HG02981 (cell line): ENCODE measurements around the gene BRAF.
"Not testable (repeated sequence)": the region's sequence is repeated elsewhere in the genome, so short reads cannot be mapped to it uniquely, and the experiment has no call there.

Experiments used
- ATAC-seq: cut with Tn5 transposase; IDR thresholded peaks from one replicate; pipeline ENCODE4 v1.9.1; 2021; ENCODE audit warnings: mild to moderate bottlenecking, moderate library complexity; ENCODE audit not compliant: unreplicated experiment

BRAF gene

GRCh38 chr7:140920745-140921144, 4.0 kb downstream of the BRAF start:
- ATAC-seq = no peak

- ATAC-seq = no peak
These were observed 6.5 kb downstream of the BRAF start for GRCh38 chr7:140918236-140918635.

DNA sequence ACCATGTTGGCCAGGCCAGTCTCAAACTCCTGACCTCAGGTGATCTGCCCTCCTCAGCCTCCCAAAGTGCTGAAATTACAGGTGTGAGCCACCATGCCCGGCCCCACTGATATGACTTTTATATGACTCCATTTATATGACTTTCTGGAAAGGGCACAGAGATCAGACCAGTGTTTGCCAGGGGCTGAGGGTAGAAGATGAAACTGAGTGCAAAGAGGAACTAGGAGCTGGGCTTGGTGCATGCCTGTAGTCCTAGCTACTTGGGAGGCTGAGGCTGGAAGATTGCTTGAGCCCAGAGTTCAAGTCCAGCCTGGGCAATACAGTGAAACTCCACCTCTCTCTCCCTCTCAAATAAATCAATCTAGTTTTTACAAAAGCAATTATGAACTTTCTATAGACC, 7.5 kb downstream of the BRAF start:
- ATAC-seq = no peak

DNA sequence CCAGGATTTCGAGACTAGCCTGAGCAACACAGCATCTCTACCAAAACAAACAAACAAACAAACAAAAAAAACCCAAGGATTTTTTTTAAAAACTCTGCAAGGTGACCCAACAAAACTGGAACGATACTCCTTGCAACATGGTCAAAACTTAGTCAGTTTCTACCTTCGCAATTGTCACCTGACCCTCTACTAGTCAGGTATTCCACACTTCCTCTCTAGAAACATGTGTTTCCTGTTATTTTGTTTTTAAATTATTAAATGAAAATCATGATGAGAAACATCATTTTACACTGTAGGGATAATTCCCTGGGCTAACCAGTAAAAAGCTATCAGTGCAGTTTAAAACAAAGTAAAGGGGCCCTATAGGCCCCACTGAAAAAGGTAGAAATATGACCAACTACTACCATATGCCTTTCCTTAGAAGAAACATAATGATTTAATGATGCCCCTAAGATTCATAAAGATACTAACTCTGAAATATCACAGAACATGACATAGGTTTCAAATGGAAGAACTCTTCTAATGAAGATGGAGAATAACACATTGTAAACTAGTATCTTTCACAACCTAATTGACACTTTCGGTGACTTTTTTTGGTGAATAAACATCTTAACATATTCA, 8.7 kb downstream of the BRAF start:
- ATAC-seq = no peak

GRCh38 chr7:140914083-140914482, 10.6 kb downstream of the BRAF start:
- ATAC-seq = no peak

DNA sequence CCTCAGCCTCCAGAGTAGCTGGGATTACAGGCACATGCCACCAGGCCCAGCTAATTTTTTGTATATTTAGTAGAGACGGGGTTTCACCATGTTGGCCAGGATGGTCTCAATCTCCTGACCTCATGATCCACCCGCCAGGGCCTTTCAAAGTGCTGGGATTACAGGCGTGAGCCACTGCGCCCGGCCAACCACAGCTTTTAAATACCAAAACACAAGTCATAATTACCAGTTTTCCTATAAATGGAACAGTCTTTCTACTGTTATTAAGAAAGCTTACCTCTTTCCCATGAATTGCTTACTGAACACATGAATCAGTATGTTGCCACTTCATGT, 11.2 kb downstream of the BRAF start:
- ATAC-seq = not testable (repeated sequence)

DNA sequence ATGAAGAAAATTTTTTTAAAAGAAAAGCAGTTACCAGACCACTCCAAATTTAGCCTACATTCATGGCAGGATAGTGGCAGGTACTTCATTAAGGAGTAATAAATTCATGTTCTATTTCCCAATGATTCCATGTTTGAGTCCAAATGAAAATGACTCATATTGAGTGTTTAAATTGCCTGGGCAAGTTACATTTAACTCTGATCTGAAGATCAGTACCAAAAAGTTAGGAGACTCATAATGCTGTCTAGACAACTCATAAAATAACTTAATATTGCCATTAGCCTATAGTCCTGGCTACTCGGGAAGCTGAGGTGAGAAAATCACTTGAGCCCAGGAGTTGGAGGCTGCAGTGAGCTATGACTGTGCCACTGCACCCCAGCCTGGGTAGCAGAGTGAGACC, 13.0 kb downstream of the BRAF start:
- no peak for ATAC-seq

GRCh38 chr7:140909476-140910161, 15.1 kb downstream of the BRAF start:
- ATAC-seq = no peak

DNA sequence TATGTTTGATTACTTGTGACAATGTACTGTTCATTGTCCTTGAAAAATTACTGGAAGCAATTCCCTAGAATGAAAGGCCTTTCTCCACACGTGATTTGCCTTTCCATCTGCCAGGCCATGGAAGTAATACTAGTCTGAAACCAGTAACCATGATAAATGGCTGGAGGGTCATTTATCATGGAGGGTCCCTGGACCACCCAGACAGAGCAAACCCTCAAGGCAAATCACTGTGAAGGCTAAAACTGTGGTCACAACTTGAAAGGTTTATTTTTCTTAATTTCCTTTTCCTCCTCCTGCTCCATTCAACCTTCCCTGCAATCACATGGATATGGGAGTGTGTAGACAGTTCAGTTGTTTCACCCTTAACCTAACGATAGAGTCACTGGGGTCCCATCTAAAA, 16.4 kb downstream of the BRAF start:
- ATAC-seq = no peak

- no peak for ATAC-seq
These were observed 20.8 kb downstream of the BRAF start for GRCh38 chr7:140903741-140904480.

GRCh38 chr7:140902303-140902953, 22.3 kb downstream of the BRAF start:
- peak; percentile 74 for ATAC-seq

GRCh38 chr7:140901941-140902302, 22.8 kb downstream of the BRAF start:
- no peak for ATAC-seq

GRCh38 chr7:140899883-140900282, 24.8 kb downstream of the BRAF start:
- ATAC-seq = no peak

DNA sequence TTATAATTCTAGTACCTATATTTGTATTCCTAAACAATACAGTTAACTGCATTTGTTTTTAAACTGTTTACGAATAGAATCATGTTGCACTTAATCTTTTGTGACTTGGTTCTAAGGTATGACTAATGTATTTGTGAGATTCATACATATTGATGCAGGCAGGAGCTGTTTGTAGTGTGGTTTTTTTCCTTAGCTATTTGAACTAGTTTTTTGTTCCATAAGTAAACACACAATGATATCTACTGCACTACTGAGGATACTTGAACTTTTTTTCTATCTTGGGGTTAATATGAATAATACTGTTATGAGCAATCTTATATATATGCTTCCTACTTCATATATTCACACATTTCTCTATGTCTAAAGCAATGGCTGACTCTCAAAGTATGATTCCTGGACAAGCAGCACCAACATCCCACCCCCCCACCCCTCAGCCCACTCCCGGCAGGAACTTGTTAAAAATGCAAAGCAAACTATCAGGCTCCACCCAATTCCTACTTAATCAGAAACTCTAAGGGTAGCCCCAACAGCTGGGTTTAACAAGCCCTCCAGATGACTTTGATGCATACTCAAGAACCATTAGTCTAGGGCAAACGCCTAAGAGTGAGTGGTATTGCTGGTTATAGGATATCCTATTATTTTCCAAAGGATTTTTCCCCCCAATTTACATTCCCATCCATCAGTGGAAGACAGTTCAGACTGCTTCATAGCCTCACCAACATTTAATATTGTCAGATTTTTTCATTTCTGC, 25.8 kb downstream of the BRAF start:
- ATAC-seq = no peak

- ATAC-seq = no peak
These were observed 27.7 kb downstream of the BRAF start for GRCh38 chr7:140896996-140897395.

DNA sequence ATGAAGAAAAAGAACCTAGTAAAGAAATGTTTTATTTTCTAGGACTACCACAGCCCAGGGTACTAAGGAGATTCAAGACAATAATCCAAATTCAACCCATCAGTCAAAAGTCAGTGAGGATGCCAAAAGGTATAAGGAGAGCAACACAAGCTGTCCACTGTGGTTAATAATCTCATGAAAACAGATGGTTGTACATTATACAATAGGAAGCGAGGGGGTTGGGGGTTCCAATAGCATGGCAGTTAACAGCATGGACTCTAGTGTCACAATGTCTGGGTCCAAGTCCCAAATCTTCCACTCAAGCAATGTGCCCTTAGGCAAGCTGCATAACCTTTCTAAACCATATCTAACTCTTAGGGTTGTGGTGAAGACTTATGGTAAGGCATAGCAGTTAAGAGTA, 35.1 kb downstream of the BRAF start:
- peak; percentile 64 for ATAC-seq

DNA sequence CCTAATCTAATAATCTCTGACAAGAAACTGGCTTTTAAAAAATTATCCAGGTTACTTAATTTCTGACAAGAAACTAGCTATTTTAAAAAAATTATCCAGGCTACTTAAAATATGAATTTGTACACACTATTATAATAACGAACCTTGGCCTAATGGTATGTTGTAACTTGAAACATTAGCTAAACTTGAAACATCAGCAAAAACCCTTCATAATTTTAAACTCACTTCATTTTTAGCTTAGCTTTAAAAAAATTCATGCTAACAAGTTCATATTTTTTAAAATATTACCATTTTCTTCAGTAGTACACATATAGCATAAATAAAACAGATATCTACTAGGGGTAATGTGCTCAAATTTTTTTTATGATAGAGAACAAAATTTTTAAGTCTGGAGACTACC, 35.6 kb downstream of the BRAF start:
- ATAC-seq = no peak

DNA sequence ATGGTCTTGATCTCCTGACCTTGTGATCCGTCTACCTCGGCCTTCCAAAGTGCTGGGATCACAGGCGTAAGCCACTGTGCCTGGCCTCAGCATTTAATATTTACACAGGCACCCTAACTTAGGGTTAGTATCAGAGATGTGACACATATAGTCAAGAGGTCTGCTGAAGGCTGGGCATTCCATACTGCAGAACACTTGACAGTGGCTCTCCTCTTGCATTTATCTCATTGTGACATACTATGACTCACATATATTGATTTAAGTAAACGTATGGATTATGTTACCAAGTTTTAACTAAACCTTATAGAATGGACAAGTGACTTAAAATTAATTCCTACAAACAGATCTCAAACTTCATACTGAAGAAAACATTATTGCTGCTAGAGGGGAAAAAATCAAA, 36.6 kb downstream of the BRAF start:
- no peak for ATAC-seq

DNA sequence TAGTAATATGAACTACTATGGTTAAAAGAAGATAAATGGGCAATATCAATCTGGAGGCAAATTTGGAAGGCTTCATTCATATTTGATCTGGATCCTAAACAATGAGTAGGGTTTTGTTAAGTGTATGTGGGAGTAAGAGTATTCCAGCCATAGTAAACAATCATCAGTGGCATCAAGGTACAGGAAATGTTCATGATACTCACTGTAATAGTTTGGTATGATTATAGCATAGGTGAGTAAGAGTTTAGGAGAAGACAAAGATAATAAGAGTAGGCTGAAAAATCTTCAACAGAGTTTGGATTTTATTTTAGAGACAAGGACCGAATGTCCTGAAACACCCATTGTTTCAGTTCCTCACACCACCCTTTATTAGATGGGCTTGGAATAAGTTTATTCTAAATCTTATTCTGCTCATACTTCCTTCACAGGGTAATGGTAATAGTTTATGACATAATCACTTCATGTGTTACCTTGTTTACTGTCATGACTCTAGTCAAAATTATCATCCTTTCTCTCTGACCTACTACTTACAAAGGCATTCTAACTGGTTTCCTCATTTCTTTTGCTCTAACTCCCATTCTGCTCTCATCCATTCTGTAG, 38.9 kb downstream of the BRAF start:
- no peak for ATAC-seq

- ATAC-seq = no peak
These were observed 41.4 kb downstream of the BRAF start for GRCh38 chr7:140883378-140883777.

DNA sequence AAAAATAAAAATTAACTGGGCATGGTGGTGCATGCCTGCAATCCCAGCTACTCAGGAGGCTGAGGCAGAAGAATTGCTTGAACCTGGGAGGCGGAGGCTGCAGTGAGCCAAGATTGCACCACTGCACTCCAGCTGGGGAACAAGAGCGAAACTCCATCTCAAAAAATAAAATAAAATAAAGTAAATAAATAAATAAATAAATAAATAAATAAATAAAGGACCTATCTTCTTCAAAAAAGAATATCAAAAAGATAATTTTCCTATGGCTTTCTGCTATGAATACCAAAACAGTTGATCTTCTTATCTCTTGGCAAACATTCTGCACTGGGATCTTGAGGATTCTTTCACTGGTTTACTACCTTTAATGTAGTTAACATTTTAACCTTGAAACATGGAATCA, 41.9 kb downstream of the BRAF start:
- not testable (repeated sequence) for ATAC-seq
